ENCODE data around the gene ARHGAP42. TPM values are rescaled to one million over a fixed set of nuclear protein-coding genes. Genes with fewer than 3 reads are reported as not detected.

Gene ARHGAP42
- total RNA-seq, 1 donor from 2014 or later, result 21.6 TPM

DNA sequence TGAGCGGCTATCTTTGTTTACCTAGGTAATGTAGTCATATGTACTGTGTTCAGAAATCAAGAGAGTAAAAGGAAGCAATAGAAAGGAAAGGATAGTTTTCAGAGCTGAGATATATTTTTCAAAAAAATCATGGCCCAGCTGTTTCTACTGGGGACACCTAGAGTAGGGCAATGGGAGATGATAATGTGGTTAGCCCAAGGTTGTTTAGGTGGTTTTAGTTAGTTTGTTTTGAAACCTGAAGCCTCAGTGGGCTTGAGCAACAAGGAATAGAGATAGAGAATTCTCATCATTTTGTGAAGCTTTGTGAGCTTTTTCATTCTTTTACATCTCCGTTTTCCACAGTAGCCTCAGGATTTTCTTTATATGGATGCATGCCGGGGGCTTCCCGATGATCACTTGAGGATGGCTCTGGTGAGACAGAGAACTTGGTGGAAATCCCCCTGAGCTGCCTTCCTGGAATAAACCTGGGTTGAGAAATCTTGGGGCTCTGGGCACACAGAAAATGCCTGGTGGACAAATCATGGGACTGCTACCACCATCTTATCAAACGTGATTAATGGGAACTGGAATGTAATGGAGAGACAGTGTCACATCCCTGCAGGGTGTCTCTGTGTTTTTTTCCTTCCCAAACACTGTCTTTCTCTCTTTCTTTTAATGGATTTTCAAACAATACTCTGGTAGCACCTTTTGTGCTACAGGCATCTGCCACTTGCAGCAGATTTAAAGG is 49.0 kb downstream of the ARHGAP42 start:
- TF ChIP-seq, protein P1, sequence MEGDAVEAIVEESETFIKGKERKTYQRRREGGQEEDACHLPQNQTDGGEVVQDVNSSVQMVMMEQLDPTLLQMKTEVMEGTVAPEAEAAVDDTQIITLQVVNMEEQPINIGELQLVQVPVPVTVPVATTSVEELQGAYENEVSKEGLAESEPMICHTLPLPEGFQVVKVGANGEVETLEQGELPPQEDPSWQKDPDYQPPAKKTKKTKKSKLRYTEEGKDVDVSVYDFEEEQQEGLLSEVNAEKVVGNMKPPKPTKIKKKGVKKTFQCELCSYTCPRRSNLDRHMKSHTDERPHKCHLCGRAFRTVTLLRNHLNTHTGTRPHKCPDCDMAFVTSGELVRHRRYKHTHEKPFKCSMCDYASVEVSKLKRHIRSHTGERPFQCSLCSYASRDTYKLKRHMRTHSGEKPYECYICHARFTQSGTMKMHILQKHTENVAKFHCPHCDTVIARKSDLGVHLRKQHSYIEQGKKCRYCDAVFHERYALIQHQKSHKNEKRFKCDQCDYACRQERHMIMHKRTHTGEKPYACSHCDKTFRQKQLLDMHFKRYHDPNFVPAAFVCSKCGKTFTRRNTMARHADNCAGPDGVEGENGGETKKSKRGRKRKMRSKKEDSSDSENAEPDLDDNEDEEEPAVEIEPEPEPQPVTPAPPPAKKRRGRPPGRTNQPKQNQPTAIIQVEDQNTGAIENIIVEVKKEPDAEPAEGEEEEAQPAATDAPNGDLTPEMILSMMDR (conservative IDR thresholded peaks at IDR 0.05), result no peak
- Mint-ChIP-seq H3K36me3 (ENCODE audit: low read depth) (peaks cover 3% of the 10 kb centered on the region), H3K4me1 (peaks cover 50% of the 10 kb centered on the region), H3K9me3 (peaks cover 2% of the 10 kb centered on the region), H3K27me3 (ENCODE audit: low read depth) (no peaks in the 10 kb centered on the region), H3K27ac (ENCODE audit: unreplicated experiment) (no peak overlapping the region), H3K4me3 (no peak overlapping the region)
- no peak for DNase-seq (ENCODE audit: low read depth, low spot score)

DNA sequence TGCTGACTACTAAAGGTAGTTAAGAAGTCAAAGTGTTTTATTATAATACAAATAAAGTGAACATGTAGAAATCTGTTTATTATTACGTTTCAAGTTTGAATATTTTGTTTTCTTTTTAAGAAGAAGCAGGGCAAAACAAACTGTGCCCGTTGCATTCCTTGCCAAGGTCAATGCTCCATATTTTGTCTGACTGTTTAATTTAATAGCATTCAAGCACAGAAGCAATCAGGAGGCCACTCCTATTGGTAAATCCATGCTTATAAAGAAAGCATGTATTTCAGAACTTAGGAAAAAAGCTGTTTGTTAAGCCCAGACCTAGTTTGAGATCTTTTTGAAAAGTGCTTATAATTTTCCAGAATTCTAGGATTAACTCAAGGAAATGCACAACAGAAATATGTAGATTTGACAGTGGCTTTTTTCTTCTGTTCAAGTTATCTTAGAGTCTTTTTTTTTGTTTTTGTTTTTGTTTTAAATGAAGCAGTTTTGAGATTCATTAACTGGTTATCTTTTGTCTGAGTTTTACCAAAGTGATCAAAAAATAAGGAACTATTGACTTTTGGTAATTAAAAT is 51.7 kb downstream of the ARHGAP42 start:
- Mint-ChIP-seq H3K4me3 (no peak overlapping the region), H3K9me3 (peaks cover 2% of the 10 kb centered on the region), H3K4me1 (peaks cover 54% of the 10 kb centered on the region), H3K27ac (ENCODE audit: unreplicated experiment) (peak overlapping the region; percentile 13), H3K36me3 (ENCODE audit: low read depth) (no peaks in the 10 kb centered on the region), H3K27me3 (ENCODE audit: low read depth) (no peaks in the 10 kb centered on the region)
- TF ChIP-seq, protein P1 (conservative IDR thresholded peaks at IDR 0.05), result no peak
- DNase-seq (ENCODE audit: low read depth, low spot score), result no peak

DNA sequence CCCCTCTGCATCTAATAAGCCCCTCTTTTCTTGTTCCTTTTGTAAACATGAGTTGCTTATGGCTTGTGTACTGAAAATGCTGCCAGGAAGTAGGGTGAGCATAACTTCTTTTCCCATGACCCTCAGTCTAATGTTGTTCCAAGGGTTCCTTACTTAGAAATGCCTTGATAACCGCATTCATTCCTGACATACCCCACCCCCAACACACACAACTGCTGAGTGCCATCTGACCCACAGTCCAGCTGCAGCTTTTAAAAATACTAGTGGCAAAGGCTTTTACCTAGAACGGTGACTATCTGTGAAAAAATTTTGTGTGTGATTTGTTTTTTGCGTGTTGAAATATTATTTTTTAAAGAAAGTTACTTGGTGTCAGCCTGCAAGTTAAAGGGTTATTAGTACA is 52.6 kb downstream of the ARHGAP42 start:
- H3K27ac Mint-ChIP-seq (ENCODE audit: unreplicated experiment), result peak overlapping the region; percentile 88
- H3K9me3 Mint-ChIP-seq, result peaks cover 2% of the 10 kb centered on the region
- DNase-seq (ENCODE audit: low read depth, low spot score), result no peak
- peak overlapping the region; percentile 61 for H3K4me3 Mint-ChIP-seq
- H3K36me3 Mint-ChIP-seq (ENCODE audit: low read depth), result no peaks in the 10 kb centered on the region
- peaks cover 54% of the 10 kb centered on the region for H3K4me1 Mint-ChIP-seq
- TF ChIP-seq, protein P1 (conservative IDR thresholded peaks at IDR 0.05), result no peak
- no peaks in the 10 kb centered on the region for H3K27me3 Mint-ChIP-seq (ENCODE audit: low read depth)

DNA sequence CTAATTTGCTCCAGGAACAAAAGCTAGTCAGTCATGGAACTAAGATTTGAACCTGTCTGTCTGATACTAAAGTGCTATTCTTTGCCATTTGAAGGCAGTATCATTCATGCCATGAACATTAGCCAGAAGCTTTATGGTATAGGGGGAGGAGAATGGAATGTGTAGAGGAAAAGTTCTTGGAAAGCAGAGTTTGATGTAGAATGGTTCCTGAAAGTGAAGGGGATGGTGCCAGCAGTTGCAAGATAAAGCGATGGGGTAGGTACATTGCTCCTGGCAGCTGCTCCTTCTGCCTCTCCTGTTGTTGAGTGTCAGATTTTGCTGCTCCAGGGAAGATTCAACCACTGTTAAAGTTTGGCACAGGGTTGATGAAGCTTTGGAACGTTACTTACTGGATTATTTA is 53.4 kb downstream of the ARHGAP42 start:
- DNase-seq (ENCODE audit: low read depth, low spot score), result no peak
- Mint-ChIP-seq H3K4me1 (peaks cover 50% of the 10 kb centered on the region), H3K27ac (ENCODE audit: unreplicated experiment) (peak overlapping the region; percentile 9), H3K27me3 (ENCODE audit: low read depth) (no peaks in the 10 kb centered on the region), H3K9me3 (peaks cover 2% of the 10 kb centered on the region), H3K36me3 (ENCODE audit: low read depth) (peaks cover 4% of the 10 kb centered on the region), H3K4me3 (peak overlapping the region; percentile 21)
- TF ChIP-seq, protein P1 (conservative IDR thresholded peaks at IDR 0.05), result no peak

DNA sequence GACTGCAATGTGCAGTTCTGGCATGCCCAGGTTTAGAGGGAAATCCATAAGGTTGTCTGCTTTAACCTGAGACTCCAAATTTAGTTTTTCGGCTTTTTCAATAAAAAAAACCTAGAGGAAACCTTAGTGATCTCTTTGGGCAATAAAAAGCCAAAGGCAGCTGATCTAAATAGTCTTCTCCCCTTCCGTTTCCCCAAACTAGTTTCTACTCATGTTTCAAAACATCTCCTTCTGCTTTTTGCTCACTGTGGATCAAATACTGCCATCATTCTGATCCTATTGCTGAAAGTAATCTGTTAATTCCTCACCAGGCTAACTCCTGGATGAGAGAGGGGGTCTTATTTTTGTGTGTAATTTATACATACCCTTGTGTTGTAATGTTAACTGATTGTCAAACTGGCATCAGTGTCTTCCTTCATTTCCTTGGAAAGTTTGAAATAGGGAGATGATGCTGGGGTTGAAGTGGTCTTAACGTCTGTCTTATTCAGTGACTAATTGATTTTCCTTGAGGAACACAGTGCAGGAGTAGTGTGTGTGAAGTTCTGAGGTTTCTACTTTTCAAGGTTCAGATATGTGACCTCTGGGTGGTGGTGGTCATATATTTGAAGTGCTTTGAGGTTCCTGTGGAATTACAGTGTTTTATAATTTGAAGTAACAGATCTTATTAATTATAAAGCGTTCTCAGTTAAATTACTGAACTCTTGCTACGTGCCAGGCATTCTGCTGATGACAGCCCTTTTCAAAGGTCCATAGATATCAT is 55.0 kb downstream of the ARHGAP42 start:
- Mint-ChIP-seq H3K27ac (ENCODE audit: unreplicated experiment) (no peak overlapping the region), H3K4me3 (no peak overlapping the region), H3K4me1 (peaks cover 39% of the 10 kb centered on the region), H3K36me3 (ENCODE audit: low read depth) (peaks cover 4% of the 10 kb centered on the region), H3K9me3 (no peaks in the 10 kb centered on the region), H3K27me3 (ENCODE audit: low read depth) (no peaks in the 10 kb centered on the region)
- no peak for DNase-seq (ENCODE audit: low read depth, low spot score)
- TF ChIP-seq, protein P1 (conservative IDR thresholded peaks at IDR 0.05), result no peak
